Psoas muscle (tissue), 8 donors: Measurements from ENCODE around the gene SH3BGRL2. TPM values are rescaled to one million over a fixed set of nuclear protein-coding genes. Genes with fewer than 3 reads are reported as not detected.

Experiments used
- ATAC-seq, 4 donors: fragments of 200-7000 bp; cut with Tn5 transposase; one replicate each; pipeline ENCODE4 v1.9.1; 2020; ENCODE audit warnings: moderate library complexity in 3 of 4, mild to moderate bottlenecking in 2 of 4
- DNase-seq, 2 donors: peaks; one replicate each; pipeline ENCODE4 v3.0.0-alpha.2; 2020
- H3K27ac ChIP-seq: fragments of 200-600 bp; one replicate; pipeline ENCODE4 v1.8.0; 2022
- H3K27me3 ChIP-seq, 3 donors: fragments of 200-600 bp in 1 of 3; one replicate each; pipeline versions ENCODE4 v1.6.1 to v1.8.0; 2013 to 2022; ENCODE audit warnings: low read length in 2 of 3, mild to moderate bottlenecking in 2 of 3, moderate library complexity in 1 of 3; ENCODE audit not compliant: insufficient read depth in 3 of 3
- H3K36me3 ChIP-seq, 2 donors: fragments of 200-600 bp in 1 of 2; one replicate each; pipeline versions ENCODE4 v1.6.1 to v1.8.0; 2013 to 2022; ENCODE audit warnings: low read depth in 1 of 2, mild to moderate bottlenecking in 1 of 2, moderate library complexity in 1 of 2; ENCODE audit not compliant: insufficient read depth in 1 of 2
- H3K4me1 ChIP-seq: fragments of 200-600 bp; one replicate; pipeline ENCODE4 v1.8.0; 2022
- H3K4me3 ChIP-seq: fragments of 200-600 bp; one replicate; pipeline ENCODE4 v1.8.0; 2022; ENCODE audit warnings: mild to moderate bottlenecking
- H3K9me3 ChIP-seq: fragments of 200-600 bp; one replicate; pipeline ENCODE4 v1.8.0; 2022
- WGBS, 3 donors: extraction: QIAGEN DNeasy Blood & Tissue Kit; methylation state at CpG; one replicate each; pipeline versions ENCODE4 v1.1.6 to v1.1.7; 2013; 5-methylcytosine and 5-hydroxymethylcytosine counted together
- intact Hi-C, 2 donors: fragments of 100-400 bp; cut with DNase I; formaldehyde crosslinking; loops; one replicate each; pipeline versions ENCODE4 v1.11.0 to v1.14.2; 2022
- polyA plus RNA-seq, 3 donors: library from polyadenylated mRNA; stranded (reverse); fragments of 200-250 nt; gene quantifications; one replicate each; pipeline ENCODE4 v1.2.3, GENCODE V29; 2013
- total RNA-seq, 4 donors: library from RNA; stranded (reverse); fragmentation: NEBNext Ultra II Directional in 2 of 4; extraction: Animal tissue kit (Norgen Biotek cat#: 25700) in 2 of 4; gene quantifications; one replicate each; pipeline versions ENCODE4 v1.2.1 to v1.2.4, GENCODE V29; 2021 to 2023
- TF ChIP-seq, protein P1 (sequence below): fragments of 200-600 bp; IDR thresholded peaks from one replicate; pipeline ENCODE4 v1.8.0; 2022; ENCODE audit warnings: antibody characterized with exemption
- donor health status: healthy with polysubstance abuse.
- donor health status: DM: no; HTN: no; CAD: no; lungs with moderate emphysema.
- donor health status: Bipolar disorder and iron deficiency.
- donor health status: healthy.
- donor health status: DM: yes; HTN: yes; CAD: no.
- donor health status: DM: no; HTN: no; CAD: no.
- donor health status: DM: no; HTN: no; CAD: no.
- donor health status: DM: yes; HTN: yes; CAD: no.

The SH3BGRL2 gene
- total and polyA plus RNA-seq, 7 donors = 3.5 to 9.7 (median 4.3) TPM

DNA sequence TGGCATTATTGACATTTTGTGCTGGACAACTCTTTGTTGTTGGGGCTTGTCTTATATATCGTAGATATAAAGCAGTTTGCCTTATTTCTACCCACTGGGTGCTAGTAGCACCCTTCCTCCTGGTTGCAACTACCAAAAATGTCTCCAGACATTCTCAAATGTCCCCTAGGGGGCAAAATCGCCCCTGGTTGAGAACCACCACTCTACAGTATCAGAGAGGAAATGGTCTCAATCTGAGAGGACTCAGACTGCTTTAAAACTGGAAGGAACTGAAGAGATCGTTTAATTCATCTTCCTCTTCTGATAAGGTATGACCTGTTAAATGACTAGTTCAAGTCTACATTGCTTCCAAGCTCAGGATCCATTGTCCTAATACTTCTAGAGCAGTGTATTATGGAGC is 14.9 kb downstream of the SH3BGRL2 start:
- DNase-seq = no peak
- H3K4me1 ChIP-seq = peaks cover 10% of the 10 kb centered on the region
- no peaks in the 10 kb centered on the region for H3K36me3 ChIP-seq
- WGBS, 3 donors = 53 to 63% (median 58%) methylated on average over 3 of the region's 3 CpGs
- intact Hi-C loops = no loop called here
- H3K9me3 ChIP-seq = no peaks in the 10 kb centered on the region
- TF ChIP-seq, protein P1, sequence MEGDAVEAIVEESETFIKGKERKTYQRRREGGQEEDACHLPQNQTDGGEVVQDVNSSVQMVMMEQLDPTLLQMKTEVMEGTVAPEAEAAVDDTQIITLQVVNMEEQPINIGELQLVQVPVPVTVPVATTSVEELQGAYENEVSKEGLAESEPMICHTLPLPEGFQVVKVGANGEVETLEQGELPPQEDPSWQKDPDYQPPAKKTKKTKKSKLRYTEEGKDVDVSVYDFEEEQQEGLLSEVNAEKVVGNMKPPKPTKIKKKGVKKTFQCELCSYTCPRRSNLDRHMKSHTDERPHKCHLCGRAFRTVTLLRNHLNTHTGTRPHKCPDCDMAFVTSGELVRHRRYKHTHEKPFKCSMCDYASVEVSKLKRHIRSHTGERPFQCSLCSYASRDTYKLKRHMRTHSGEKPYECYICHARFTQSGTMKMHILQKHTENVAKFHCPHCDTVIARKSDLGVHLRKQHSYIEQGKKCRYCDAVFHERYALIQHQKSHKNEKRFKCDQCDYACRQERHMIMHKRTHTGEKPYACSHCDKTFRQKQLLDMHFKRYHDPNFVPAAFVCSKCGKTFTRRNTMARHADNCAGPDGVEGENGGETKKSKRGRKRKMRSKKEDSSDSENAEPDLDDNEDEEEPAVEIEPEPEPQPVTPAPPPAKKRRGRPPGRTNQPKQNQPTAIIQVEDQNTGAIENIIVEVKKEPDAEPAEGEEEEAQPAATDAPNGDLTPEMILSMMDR = no peak
- ATAC-seq = no peak
- no peak overlapping the region for H3K27ac ChIP-seq
- H3K4me3 ChIP-seq = no peak overlapping the region
- no peaks in the 10 kb centered on the region for H3K27me3 ChIP-seq

DNA sequence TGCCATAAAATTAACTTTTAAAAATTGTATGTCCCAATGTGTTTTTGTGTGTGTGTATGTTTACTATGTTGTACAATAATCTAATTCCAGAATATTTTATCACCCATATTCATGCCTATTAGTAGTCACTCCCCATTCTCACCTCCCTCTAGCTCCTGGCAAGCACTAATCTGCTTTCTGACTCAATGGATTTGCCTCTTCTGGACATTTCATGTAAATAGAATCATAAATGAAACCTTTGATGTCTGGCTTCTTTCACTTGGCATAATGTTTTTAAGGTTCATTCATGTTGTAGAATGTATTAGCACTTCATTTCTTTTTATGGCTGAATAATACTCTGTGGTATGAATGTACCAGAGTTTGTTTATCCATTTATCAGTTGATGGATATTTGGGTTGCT is 15.4 kb downstream of the SH3BGRL2 start:
- Histone ChIP-seq H3K9me3 (no peaks in the 10 kb centered on the region), H3K4me1 (peaks cover 10% of the 10 kb centered on the region), H3K4me3 (no peak overlapping the region), H3K27ac (no peak overlapping the region), H3K36me3 (no peaks in the 10 kb centered on the region), H3K27me3 (no peaks in the 10 kb centered on the region)
- intact Hi-C loops = no loop called here
- no peak for DNase-seq
- no peak for ATAC-seq
- TF ChIP-seq, protein P1 = no peak

DNA sequence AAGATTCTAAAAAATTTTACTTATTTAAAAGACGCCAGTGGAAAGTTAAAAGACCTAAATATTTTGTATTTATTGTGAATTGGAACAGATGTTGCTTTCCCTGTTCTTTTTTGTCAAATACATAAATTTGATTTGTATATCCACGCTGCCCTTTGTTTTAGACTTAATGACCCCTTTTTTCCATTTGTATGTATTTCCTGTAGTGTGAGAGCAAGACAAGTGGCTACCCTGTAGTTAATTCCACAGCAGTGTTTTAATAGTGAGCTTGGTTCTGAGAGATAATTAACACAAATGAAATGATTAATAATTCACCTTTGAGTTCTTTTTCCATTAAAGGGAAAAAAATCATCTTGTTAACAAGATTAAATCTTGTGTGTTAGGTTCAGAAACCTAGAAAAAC is 16.6 kb downstream of the SH3BGRL2 start:
- H3K4me3 ChIP-seq = no peak overlapping the region
- no peaks in the 10 kb centered on the region for H3K27me3 ChIP-seq
- H3K27ac ChIP-seq = no peak overlapping the region
- TF ChIP-seq, protein P1 = no peak
- DNase-seq = no peak
- WGBS, 3 donors = 86 to 91% (median 89%) methylated on average over 2 of the region's 2 CpGs
- no peaks in the 10 kb centered on the region for H3K9me3 ChIP-seq
- no peaks in the 10 kb centered on the region for H3K36me3 ChIP-seq
- ATAC-seq = no peak
- H3K4me1 ChIP-seq = peaks cover 10% of the 10 kb centered on the region
- intact Hi-C loops = no loop called here

DNA sequence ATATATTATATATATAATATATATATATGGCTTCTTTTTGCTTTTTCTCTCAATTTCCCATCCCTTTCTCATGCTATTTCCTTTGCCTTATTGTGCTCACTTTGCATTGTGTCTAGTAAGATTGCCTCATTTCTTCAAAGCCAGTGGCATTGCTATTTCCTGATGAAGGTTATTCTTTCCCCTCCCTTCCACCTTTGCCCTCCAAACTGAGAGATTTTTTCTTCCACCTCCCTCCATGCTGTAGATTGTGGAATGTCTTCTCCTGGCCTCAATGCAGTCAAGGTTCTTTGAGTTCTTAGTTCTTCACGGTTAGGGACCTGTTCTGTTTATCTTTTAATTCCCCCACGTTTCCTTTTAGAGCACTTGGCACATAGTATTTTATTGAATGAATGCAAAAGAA is 17.2 kb downstream of the SH3BGRL2 start:
- ATAC-seq (no peak), DNase-seq (no peak)
- peaks cover 10% of the 10 kb centered on the region for H3K4me1 ChIP-seq
- H3K4me3 ChIP-seq = no peak overlapping the region
- TF ChIP-seq, protein P1 = no peak
- no peaks in the 10 kb centered on the region for H3K9me3 ChIP-seq
- no peaks in the 10 kb centered on the region for H3K27me3 ChIP-seq
- intact Hi-C loops = no loop called here
- H3K36me3 ChIP-seq = no peaks in the 10 kb centered on the region
- no peak overlapping the region for H3K27ac ChIP-seq
- WGBS, 3 donors = 45 to 57% (median 50%) methylated on average over 2 of the region's 2 CpGs

DNA sequence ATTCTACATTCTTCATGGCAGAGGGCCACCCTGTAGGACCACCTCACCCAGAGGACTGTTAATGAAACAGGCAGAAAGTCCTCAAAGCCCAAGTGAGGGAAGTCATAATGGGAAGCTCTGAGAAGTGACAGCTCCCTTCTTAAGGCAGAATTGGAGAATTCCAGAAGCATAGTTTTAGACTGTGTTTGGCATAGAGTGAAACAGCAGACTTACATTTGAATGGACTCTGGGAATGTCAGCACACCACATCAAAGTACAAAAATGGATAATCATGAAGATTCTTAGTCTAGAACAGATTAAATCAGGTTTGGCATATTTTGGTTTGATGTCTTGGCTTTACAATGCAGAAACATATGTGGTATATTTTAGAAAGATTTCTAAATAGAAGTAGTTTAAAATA is 17.9 kb downstream of the SH3BGRL2 start:
- intact Hi-C loops = no loop called here
- H3K27me3 ChIP-seq = no peaks in the 10 kb centered on the region
- no peaks in the 10 kb centered on the region for H3K9me3 ChIP-seq
- no peaks in the 10 kb centered on the region for H3K36me3 ChIP-seq
- no peak overlapping the region for H3K27ac ChIP-seq
- no peak for ATAC-seq
- no peak for DNase-seq
- H3K4me3 ChIP-seq = no peak overlapping the region
- peaks cover 10% of the 10 kb centered on the region for H3K4me1 ChIP-seq
- TF ChIP-seq, protein P1 = no peak
